Measurements from ENCODE around the gene ATG16L1.

Gene ATG16L1

DNA sequence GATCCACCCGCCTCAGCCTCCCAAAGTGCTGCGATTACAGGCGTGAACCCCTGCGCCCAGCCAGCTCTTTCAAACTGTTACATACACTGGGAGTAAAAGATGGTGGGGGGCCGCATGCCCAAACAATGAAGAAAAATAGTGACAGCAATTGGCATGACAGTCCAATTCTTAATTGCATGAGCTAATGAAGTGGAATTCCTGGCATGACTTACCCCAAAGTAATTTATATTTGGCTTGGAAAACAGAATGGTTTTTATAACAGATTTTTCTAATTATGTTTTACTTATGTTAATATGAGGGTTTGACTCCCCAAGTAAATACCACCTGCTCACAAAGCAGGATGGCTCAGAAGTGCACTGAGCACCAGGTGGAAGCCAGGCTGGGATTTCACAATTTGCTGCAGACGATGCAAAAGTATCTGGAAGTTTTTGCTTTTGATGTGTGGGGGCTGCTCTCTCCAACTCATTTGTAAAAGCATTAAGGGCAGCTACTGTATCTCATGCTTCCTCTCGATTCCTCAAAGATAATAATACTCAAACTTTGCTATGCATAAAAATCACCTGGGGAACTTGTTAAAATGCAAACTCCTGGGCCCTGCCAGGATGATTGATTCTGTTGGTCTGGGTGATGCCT lies 24.0 kb upstream of the ATG16L1 start:
- no peak for DNase-seq

DNA sequence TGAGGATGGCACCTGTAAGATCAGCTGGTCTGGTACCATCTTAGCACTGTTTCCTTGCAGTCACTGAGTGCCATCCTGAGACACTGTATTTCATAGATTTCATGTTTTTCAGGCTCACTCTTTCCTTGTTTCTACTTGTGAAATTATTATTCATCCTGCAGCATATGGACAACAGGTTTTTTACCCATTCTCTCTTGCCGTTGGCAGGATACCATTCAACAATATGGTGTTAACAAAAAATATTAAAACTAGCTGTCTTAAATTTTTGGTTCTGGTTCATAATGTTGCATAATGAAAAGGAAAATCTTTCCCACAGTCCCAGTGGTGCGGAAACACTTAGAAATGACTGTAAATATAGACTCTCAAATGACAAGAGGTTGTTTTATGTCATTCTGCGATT lies 23.1 kb upstream of the ATG16L1 start:
- DNase-seq, result no peak

GRCh38 chr2:233233618-233234230 lies 17.7 kb upstream of the ATG16L1 start:
- DNase-seq, result no peak

DNA sequence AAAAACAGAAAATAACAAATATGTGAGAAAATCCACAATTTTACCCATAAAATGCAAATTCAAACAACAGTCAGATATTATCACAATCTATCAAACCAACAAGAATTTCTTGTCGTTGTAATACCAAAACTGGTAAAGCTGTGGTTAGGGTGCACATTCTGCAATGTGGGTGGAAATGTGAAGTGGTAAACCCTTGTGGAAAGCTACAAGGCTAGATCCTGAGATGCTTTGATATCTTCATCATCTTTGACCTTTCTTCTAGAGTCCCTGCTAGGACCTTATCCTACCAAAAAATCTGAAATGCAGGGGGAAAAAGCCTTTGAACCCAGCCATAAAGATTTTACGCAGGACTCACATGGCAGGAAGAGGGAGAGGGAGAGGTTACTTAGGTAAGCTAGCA lies 17.2 kb upstream of the ATG16L1 start:
- DNase-seq, result no peak

- DNase-seq, result no peak
These were observed 16.5 kb upstream of the ATG16L1 start for GRCh38 chr2:233234996-233235395.

DNA sequence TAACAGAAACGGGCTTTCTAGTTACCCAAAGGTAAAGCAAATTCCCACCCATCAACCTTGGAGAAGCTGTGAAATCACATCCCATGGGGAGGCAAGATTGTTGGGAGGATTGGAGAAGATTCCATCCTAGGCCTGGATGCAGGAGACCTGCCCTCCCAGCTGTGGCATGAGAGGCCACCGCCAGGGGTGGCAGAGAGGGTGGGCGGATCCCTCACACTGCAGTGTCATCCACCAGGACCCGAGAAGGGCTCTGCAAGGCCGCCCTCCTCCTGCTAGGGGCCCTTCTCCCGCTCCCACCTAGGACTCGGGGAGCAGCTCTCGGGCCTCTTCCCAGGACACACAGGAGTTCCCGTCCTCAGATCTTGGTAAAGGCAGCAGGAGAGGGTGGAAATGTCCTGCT lies 15.5 kb upstream of the ATG16L1 start:
- DNase-seq, result no peak

- no peak for DNase-seq
These were observed 14.5 kb upstream of the ATG16L1 start for GRCh38 chr2:233236820-233237589.

- no peak for DNase-seq
These were observed 10.6 kb upstream of the ATG16L1 start for GRCh38 chr2:233240897-233241296.

- DNase-seq, result no peak
These were observed 9.7 kb upstream of the ATG16L1 start for GRCh38 chr2:233241803-233242202.

DNA sequence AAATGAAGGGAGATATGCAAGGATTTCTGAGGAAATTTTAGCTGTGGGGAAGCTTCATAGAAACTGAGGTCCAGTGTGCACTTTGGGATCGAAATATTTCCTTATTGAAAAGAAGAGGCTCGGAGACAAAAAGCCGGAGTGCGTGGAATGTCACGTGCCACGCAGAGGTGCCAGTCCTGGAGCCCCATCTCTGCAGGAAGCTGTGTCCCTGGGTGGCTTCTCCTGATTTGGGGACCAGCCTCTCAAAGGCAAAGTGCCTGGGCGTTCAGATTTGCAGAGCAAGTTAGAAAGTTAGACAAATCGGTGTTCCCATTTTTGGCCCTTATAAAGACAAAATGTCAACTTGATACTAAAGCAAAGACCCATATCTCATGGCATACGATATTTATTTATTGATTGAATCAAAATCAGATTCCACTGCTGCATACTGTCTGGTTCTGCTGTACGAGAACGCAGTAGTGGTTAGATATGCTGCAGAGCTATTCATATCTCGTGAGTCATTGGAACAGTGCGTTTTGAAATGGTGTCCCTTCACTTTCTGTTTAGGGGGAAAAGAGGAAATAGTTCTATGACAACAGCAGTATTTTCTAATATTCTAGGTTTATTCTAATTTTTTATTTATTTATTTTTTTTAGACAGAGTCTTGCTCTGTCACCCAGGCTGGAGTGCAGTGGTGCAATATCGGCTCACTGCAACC lies 9.1 kb upstream of the ATG16L1 start:
- DNase-seq, result no peak

- no peak for DNase-seq
These were observed 8.1 kb upstream of the ATG16L1 start for GRCh38 chr2:233243348-233243747.

- DNase-seq, result no peak
These were observed 6.7 kb upstream of the ATG16L1 start for GRCh38 chr2:233244818-233245217.

GRCh38 chr2:233245406-233245805 lies 6.1 kb upstream of the ATG16L1 start:
- no peak for DNase-seq

- DNase-seq, result no peak
These were observed 4.4 kb upstream of the ATG16L1 start for GRCh38 chr2:233247116-233247515.

- DNase-seq, result no peak
These were observed 3.7 kb upstream of the ATG16L1 start for GRCh38 chr2:233247744-233248143.

- no peak for DNase-seq
These were observed 2.5 kb upstream of the ATG16L1 start for GRCh38 chr2:233248999-233249398.

DNA sequence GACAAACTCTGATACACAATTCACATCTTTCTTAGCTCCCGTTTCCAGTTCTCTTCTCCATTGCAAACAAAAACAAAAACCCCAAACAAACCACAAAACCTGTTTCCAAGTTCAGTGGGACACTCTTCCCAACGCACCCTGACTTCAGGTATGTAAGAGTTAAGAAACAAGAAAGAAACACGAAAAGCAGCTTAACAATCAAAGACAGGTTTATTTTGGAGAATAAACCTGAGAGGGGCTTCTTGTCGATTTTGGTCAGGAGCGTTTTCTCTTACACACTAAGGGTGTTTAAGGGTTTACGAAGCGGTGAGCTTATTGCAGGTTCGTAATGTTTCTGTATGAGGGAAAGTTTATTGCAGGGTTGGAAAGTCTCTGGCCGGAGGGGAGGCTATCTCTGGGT lies 905 bp upstream of the ATG16L1 start:
- no peak for DNase-seq

DNA sequence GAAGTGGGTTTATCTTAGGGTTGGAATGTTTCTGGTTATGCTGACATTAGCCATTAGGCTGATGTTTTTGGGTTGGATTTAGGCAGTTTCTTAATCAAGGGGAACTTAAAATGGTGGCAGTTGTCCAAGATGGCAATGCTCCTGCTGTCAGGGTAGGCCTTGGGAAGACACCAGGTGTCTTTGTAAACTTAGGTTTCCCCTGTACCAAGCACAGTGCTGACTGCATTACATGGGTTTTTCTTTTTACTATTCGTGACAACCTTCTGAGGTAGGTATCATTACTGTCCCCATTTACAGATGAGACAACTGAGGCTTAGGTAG lies 528 bp upstream of the ATG16L1 start:
- no peak for DNase-seq

GRCh38 chr2:233252227-233252626 lies 754 bp downstream of the ATG16L1 start:
- no peak for DNase-seq

DNA sequence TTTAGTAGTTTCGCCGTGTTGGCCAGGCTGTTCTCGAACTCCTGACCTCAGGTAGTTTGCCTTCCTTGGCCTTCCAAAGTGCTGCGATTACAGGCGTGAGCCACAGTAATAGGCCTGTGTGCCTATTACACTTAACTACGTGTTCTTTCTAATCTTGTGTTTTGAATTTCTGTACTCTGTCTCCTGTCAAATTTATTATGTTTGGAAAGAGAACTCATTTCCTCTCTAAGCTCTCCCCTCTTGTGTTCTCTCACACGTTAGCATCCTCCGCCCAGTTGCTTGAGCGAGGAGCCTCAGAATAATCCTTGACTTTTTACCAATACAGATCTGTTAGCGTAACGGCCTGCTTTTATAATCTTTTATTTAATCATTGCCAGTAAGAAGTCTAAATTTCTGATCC lies 3.7 kb downstream of the ATG16L1 start:
- DNase-seq, result no peak

GRCh38 chr2:233256048-233256447 lies 4.6 kb downstream of the ATG16L1 start:
- no peak for DNase-seq

- DNase-seq, result no peak
These were observed 6.7 kb downstream of the ATG16L1 start for GRCh38 chr2:233258211-233258610.

- no peak for DNase-seq
These were observed 8.3 kb downstream of the ATG16L1 start for GRCh38 chr2:233259730-233260129.

- DNase-seq, result no peak
These were observed 9.2 kb downstream of the ATG16L1 start for GRCh38 chr2:233260661-233261060.

Data from hippocampal formation (tissue), 2 donors.